PFSK-1 (cell line): ENCODE results near the gene HMOX2.

ENCODE experiments used
- FOXP2 ChIP-seq: optimal IDR thresholded peaks from 2 replicates; pipeline ENCODE3; 2011; ENCODE audit warnings: borderline replicate concordance, control low read depth, inconsistent platforms; ENCODE audit not compliant: insufficient read depth; ENCODE audit errors: extremely low read length, extremely low read depth
- POLR2AphosphoS5 ChIP-seq: IDR thresholded peaks from 2 replicates; pipeline ENCODE4 v1.6.1; 2012; ENCODE audit warnings: low read depth, mild to moderate bottlenecking, control low read depth, low read length, moderate library complexity
- SIN3A ChIP-seq: IDR thresholded peaks from 2 replicates; pipeline ENCODE4 v1.6.1; 2012; ENCODE audit warnings: mild to moderate bottlenecking, low read length, moderate library complexity, borderline replicate concordance; ENCODE audit not compliant: insufficient read depth
- TAF1 ChIP-seq: IDR thresholded peaks from 2 replicates; pipeline ENCODE4 v1.6.1; 2012; ENCODE audit warnings: low read length, control low read depth, borderline replicate concordance; ENCODE audit not compliant: insufficient read depth
- TF ChIP-seq, protein P1 (sequence below), 2 experiments: IDR thresholded peaks; 2 replicates each; pipeline versions ENCODE4 v1.6.1 to v1.8.0; 2011 to 2012; ENCODE audit warnings: low read depth in 2 of 2, low read length in 2 of 2, control low read depth in 1 of 2, inconsistent platforms in 1 of 2, mild to moderate bottlenecking in 1 of 2, moderate library complexity in 1 of 2; ENCODE audit not compliant: insufficient read depth in 1 of 2

The HMOX2 gene

DNA sequence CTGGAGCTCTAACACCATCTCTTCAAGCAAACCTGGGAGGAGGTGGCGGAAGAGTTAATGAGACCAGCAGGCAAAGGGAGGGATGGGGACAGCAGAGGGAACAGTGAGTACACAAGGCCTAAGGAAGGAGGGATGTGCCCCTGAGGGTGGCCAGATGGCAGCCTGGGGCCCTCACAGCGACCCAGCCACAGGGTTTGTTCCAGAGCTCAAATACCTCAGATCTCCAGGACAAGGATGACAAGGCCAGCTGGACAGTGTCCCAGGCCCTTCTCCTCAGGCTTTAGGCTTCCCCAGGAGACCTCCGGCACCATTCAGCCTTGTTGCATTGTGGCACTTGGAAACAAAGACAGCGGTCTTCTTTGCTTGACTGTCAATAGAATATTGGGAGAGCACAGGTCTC is 47.5 kb downstream of the HMOX2 start:
- TF ChIP-seq, protein P1, sequence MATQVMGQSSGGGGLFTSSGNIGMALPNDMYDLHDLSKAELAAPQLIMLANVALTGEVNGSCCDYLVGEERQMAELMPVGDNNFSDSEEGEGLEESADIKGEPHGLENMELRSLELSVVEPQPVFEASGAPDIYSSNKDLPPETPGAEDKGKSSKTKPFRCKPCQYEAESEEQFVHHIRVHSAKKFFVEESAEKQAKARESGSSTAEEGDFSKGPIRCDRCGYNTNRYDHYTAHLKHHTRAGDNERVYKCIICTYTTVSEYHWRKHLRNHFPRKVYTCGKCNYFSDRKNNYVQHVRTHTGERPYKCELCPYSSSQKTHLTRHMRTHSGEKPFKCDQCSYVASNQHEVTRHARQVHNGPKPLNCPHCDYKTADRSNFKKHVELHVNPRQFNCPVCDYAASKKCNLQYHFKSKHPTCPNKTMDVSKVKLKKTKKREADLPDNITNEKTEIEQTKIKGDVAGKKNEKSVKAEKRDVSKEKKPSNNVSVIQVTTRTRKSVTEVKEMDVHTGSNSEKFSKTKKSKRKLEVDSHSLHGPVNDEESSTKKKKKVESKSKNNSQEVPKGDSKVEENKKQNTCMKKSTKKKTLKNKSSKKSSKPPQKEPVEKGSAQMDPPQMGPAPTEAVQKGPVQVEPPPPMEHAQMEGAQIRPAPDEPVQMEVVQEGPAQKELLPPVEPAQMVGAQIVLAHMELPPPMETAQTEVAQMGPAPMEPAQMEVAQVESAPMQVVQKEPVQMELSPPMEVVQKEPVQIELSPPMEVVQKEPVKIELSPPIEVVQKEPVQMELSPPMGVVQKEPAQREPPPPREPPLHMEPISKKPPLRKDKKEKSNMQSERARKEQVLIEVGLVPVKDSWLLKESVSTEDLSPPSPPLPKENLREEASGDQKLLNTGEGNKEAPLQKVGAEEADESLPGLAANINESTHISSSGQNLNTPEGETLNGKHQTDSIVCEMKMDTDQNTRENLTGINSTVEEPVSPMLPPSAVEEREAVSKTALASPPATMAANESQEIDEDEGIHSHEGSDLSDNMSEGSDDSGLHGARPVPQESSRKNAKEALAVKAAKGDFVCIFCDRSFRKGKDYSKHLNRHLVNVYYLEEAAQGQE (IDR thresholded peaks at IDR 0.05; ENCODE audit: insufficient read depth in 1 of 2, low read depth in 2 of 2, low read length in 2 of 2) = no peak
- TF ChIP-seq TAF1 = no peak
- TF ChIP-seq SIN3A = no peak
- no peak for TF ChIP-seq POLR2AphosphoS5
- no peak for TF ChIP-seq FOXP2

DNA sequence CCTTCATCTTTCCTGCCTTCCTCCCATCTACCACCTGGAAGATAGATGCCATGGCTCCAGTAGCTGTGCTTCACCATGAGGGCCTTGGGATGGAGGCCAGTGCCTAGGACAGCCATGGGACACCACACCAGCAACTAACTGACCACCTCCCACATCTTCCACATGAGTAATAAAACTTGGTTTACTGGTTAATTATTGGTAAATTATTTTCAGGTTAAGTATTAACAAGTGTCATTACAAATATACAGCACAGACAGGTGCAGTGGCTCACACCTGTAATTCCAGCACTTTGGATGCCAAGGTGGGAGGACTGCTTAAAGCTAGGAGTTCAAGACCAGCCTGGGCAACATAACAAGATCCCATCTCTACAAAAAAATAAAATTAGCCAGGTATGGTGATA is 48.4 kb downstream of the HMOX2 start:
- TF ChIP-seq FOXP2 (no peak), TAF1 (no peak), POLR2AphosphoS5 (no peak), SIN3A (no peak)
- TF ChIP-seq, protein P1 (IDR thresholded peaks at IDR 0.05; ENCODE audit: insufficient read depth in 1 of 2, low read depth in 2 of 2, low read length in 2 of 2) = no peak

DNA sequence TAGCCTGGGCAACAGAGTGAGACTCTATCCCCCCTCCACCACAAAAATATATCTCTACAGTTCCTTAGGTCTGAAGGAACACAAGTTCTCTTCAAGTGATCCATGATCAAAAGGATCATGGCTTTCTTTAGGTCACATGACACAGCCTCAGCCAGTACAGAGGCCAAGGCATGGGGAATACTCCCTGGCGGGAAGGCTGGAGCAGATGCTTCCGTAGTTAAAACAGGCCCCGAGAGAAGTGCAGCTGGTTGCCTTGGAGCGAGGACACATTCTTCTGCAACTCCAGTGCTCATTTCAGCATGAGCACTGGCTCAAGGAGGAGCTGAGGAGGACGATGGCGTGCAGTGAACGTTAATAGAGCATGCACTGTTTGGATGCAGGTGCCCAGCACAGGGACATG is 48.9 kb downstream of the HMOX2 start:
- TF ChIP-seq, protein P1 (IDR thresholded peaks at IDR 0.05; ENCODE audit: insufficient read depth in 1 of 2, low read depth in 2 of 2, low read length in 2 of 2) = no peak
- TF ChIP-seq FOXP2 (no peak), SIN3A (no peak), POLR2AphosphoS5 (no peak), TAF1 (no peak)

DNA sequence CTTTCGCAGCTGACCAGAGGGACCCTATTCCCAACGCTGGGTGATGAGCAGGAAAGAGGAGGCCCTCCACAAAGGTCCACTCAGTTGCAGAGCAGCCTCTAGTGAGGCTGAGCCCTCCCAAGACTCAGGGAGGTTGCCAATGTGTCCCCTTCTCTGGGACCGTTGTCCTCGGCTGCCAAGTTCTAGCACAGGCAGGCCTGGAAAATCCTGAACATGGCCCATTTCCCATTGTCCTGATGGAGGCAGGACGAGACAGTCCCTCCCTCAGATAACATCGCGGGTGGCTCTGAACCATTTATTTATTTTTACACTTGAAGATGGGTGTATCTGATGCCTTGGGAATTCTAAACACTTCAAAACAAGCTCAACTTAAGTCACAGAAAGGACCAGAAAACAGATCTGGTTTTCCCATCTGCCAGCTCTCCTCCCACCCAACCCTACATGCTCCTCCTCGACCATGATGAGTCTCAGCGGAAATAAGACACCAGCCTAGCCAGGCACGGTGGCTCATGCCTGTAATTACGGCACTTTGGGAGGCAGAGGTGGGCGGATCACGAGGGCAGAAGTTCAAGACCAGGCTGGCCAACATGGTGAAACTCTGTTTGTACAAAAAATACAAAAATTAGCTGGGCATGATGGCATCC is 49.6 kb downstream of the HMOX2 start:
- TF ChIP-seq FOXP2 (no peak), TAF1 (no peak), POLR2AphosphoS5 (no peak), SIN3A (no peak)
- TF ChIP-seq, protein P1 (IDR thresholded peaks at IDR 0.05; ENCODE audit: insufficient read depth in 1 of 2, low read depth in 2 of 2, low read length in 2 of 2) = no peak
